ENCODE measurements around the gene ZDHHC22.
"Not testable (repeated sequence)": the region's sequence is repeated elsewhere in the genome, so short reads cannot be mapped to it uniquely, and the experiment has no call there.

Gene ZDHHC22

GRCh38 chr14:77178656-77179055 lies 37.1 kb upstream of the ZDHHC22 start:
- peaks cover 0 to 47% of the 10 kb centered on the region in 2 donors for H3K27me3 ChIP-seq
- H3K4me1 ChIP-seq = peaks cover 0 to 12% (median 10%) of the 10 kb centered on the region in 4 donors
- H3K9me3 ChIP-seq = no peaks in the 10 kb centered on the region
- intact Hi-C loops (cut with DNase I; ENCODE audit: low total_unique reads) = no loop called here
- H3K27ac ChIP-seq = no peak overlapping the region
- no peak for DNase-seq
- H3K4me3 ChIP-seq = no peak overlapping the region
- no peak for TF ChIP-seq CTCF (IDR thresholded peaks at IDR 0.05)
- no peaks in the 10 kb centered on the region for H3K36me3 ChIP-seq

GRCh38 chr14:77177702-77178101 lies 36.1 kb upstream of the ZDHHC22 start:
- H3K36me3 ChIP-seq = no peaks in the 10 kb centered on the region
- DNase-seq = no peak
- TF ChIP-seq CTCF (IDR thresholded peaks at IDR 0.05) = no peak
- H3K4me1 ChIP-seq = peaks cover 0 to 12% (median 10%) of the 10 kb centered on the region in 4 donors
- intact Hi-C loops (cut with DNase I; ENCODE audit: low total_unique reads) = no loop called here
- H3K27me3 ChIP-seq = peaks cover 0 to 37% of the 10 kb centered on the region in 2 donors
- no peak overlapping the region for H3K4me3 ChIP-seq
- H3K9me3 ChIP-seq = no peaks in the 10 kb centered on the region
- H3K27ac ChIP-seq = no peak overlapping the region

- TF ChIP-seq CTCF (IDR thresholded peaks at IDR 0.05) = no peak
- Histone ChIP-seq H3K27ac (no peak overlapping the region), H3K27me3 (peaks cover 0 to 19% of the 10 kb centered on the region in 2 donors), H3K4me3 (no peak overlapping the region), H3K4me1 (no peaks in the 10 kb centered on the region), H3K36me3 (no peaks in the 10 kb centered on the region), H3K9me3 (peaks cover 0 to 6% (median 0%) of the 10 kb centered on the region in 3 donors)
- no peak for DNase-seq
- intact Hi-C loops (cut with DNase I; ENCODE audit: low total_unique reads) = no loop called here
Observed at GRCh38 chr14:77175843-77176242, 34.3 kb upstream of the ZDHHC22 start.

- H3K4me1 ChIP-seq; H3K27ac ChIP-seq; H3K4me3 ChIP-seq; H3K27me3 ChIP-seq; DNase-seq; intact Hi-C loops (cut with DNase I; ENCODE audit: low total_unique reads); H3K36me3 ChIP-seq: not testable (repeated sequence)
- peaks cover 0 to 16% (median 2%) of the 10 kb centered on the region in 3 donors for H3K9me3 ChIP-seq
Observed at GRCh38 chr14:77173911-77174617, 32.5 kb upstream of the ZDHHC22 start.

GRCh38 chr14:77172916-77173315 lies 31.3 kb upstream of the ZDHHC22 start:
- intact Hi-C loops (cut with DNase I; ENCODE audit: low total_unique reads) = no loop called here
- Histone ChIP-seq H3K4me1 (no peaks in the 10 kb centered on the region), H3K27me3 (peaks cover 0 to 6% of the 10 kb centered on the region in 2 donors), H3K36me3 (no peaks in the 10 kb centered on the region), H3K4me3 (no peak overlapping the region), H3K27ac (no peak overlapping the region), H3K9me3 (peaks cover 0 to 16% (median 2%) of the 10 kb centered on the region in 3 donors)
- TF ChIP-seq CTCF (IDR thresholded peaks at IDR 0.05) = no peak
- no peak for DNase-seq

GRCh38 chr14:77170045-77170444 lies 28.5 kb upstream of the ZDHHC22 start:
- intact Hi-C loops (cut with DNase I; ENCODE audit: low total_unique reads) = no loop called here
- Histone ChIP-seq H3K27ac (no peak overlapping the region), H3K9me3 (peaks cover 0 to 16% (median 2%) of the 10 kb centered on the region in 3 donors), H3K4me3 (no peak overlapping the region), H3K4me1 (no peaks in the 10 kb centered on the region), H3K36me3 (no peaks in the 10 kb centered on the region), H3K27me3 (no peaks in the 10 kb centered on the region)
- DNase-seq = no peak
- no peak for TF ChIP-seq CTCF (IDR thresholded peaks at IDR 0.05)
